ENCODE data around the gene TP53RK.

TP53RK gene

GRCh38 chr20:46640044-46640443, 49.2 kb downstream of the TP53RK start:
- no peak for TF ChIP-seq CTCF (IDR thresholded peaks at IDR 0.05; ENCODE audit: borderline replicate concordance, insufficient read depth, low read depth, low read length)
- no peak overlapping the region for H3K4me3 ChIP-seq (ENCODE audit: low read depth, low read length)

- no peak for TF ChIP-seq CTCF (IDR thresholded peaks at IDR 0.05; ENCODE audit: borderline replicate concordance, insufficient read depth, low read depth, low read length)
- H3K4me3 ChIP-seq (ENCODE audit: low read depth, low read length): no peak overlapping the region
These were observed 49.7 kb downstream of the TP53RK start for GRCh38 chr20:46639587-46639986.

- no peak overlapping the region for H3K4me3 ChIP-seq (ENCODE audit: low read depth, low read length)
- TF ChIP-seq CTCF (IDR thresholded peaks at IDR 0.05; ENCODE audit: borderline replicate concordance, insufficient read depth, low read depth, low read length): no peak
These were observed 50.4 kb downstream of the TP53RK start for GRCh38 chr20:46638898-46639274.

- H3K4me3 ChIP-seq (ENCODE audit: low read depth, low read length): no peak overlapping the region
These were observed 50.9 kb downstream of the TP53RK start for GRCh38 chr20:46638134-46638897.

GRCh38 chr20:46637427-46638133, 51.7 kb downstream of the TP53RK start:
- no peak for TF ChIP-seq CTCF (IDR thresholded peaks at IDR 0.05; ENCODE audit: borderline replicate concordance, insufficient read depth, low read depth, low read length)
- H3K4me3 ChIP-seq (ENCODE audit: low read depth, low read length): no peak overlapping the region

More at GRCh38 chr20:46638134-46638897, 50.9 kb downstream of the TP53RK start:
- no peak for TF ChIP-seq CTCF (IDR thresholded peaks at IDR 0.05; ENCODE audit: borderline replicate concordance, insufficient read depth, low read depth, low read length)

GRCh38 chr20:46637020-46637419, 52.2 kb downstream of the TP53RK start:
- TF ChIP-seq CTCF (IDR thresholded peaks at IDR 0.05; ENCODE audit: borderline replicate concordance, insufficient read depth, low read depth, low read length): no peak
- H3K4me3 ChIP-seq (ENCODE audit: low read depth, low read length): no peak overlapping the region

GRCh38 chr20:46636514-46636913, 52.7 kb downstream of the TP53RK start:
- TF ChIP-seq CTCF (IDR thresholded peaks at IDR 0.05; ENCODE audit: borderline replicate concordance, insufficient read depth, low read depth, low read length): no peak
- no peak overlapping the region for H3K4me3 ChIP-seq (ENCODE audit: low read depth, low read length)
